Tibial nerve (tissue), 4 donors: ENCODE measurements around the gene PARN. TPM values are rescaled to one million over a fixed set of nuclear protein-coding genes. Genes with fewer than 3 reads are reported as not detected.

Experiments used
- DNase-seq, 2 donors: peaks; one replicate each; pipeline ENCODE4 v3.0.0-alpha.2; 2019; ENCODE audit warnings: low spot score in 2 of 2
- H3K27ac ChIP-seq, 4 donors: fragments of 200-600 bp; sonication (generic) in 3 of 4; one replicate each; pipeline ENCODE4 v1.5.1; 2017 to 2019; ENCODE audit warnings: mild to moderate bottlenecking in 1 of 4
- H3K27me3 ChIP-seq, 2 donors: fragments of 200-600 bp; sonication (generic) in 1 of 2; one replicate each; pipeline versions ENCODE4 v1.5.1 to v1.6.0; 2017 to 2019
- H3K36me3 ChIP-seq, 3 donors: fragments of 200-600 bp; sonication (generic); one replicate each; pipeline ENCODE4 v1.5.1; 2018 to 2019
- H3K4me1 ChIP-seq, 4 donors: fragments of 200-600 bp; sonication (generic) in 3 of 4; one replicate each; pipeline ENCODE4 v1.5.1; 2017 to 2019
- H3K4me3 ChIP-seq, 4 donors: fragments of 200-600 bp; sonication (generic) in 3 of 4; one replicate each; pipeline ENCODE4 v1.5.1; 2017 to 2019; ENCODE audit warnings: mild to moderate bottlenecking in 1 of 4, moderate library complexity in 1 of 4
- H3K9me3 ChIP-seq, 4 donors: fragments of 200-600 bp; sonication (generic) in 3 of 4; one replicate each; pipeline ENCODE4 v1.5.1; 2017 to 2019
- EP300 ChIP-seq, 2 donors: sonication (generic); formaldehyde crosslinking; IDR thresholded peaks; one replicate each; pipeline ENCODE4 v1.6.1; 2017; ENCODE audit warnings: antibody characterized with exemption in 2 of 2, mild to moderate bottlenecking in 1 of 2
- POLR2A ChIP-seq, 2 donors: fragments of 450-650 bp; IDR thresholded peaks; one replicate each; pipeline ENCODE4 v1.6.1; 2017; ENCODE audit warnings: antibody characterized with exemption in 2 of 2, mild to moderate bottlenecking in 2 of 2, moderate library complexity in 2 of 2
- WGBS, 2 donors: methylation state at CpG; one replicate each; pipeline ENCODE4 v1.1.5; 2018; 5-methylcytosine and 5-hydroxymethylcytosine counted together
- total RNA-seq, 4 donors: library from RNA; depleted of rRNA; stranded (reverse); fragments of >200 nt; gene quantifications; one replicate each; pipeline ENCODE4 v1.1.0, GENCODE V29; 2016
- TF ChIP-seq, protein P1 (sequence below), 5 experiments: fragments of 200-600 bp in 3 of 5; fragments of 450-650 bp in 2 of 5; sonication (generic) in 3 of 5; IDR thresholded peaks; one replicate each; pipeline ENCODE4 v1.5.1; 2016 to 2019; ENCODE audit warnings: antibody characterized with exemption in 5 of 5, mild to moderate bottlenecking in 3 of 5, moderate library complexity in 2 of 5

PARN gene
- total RNA-seq, 4 donors from 2014 or later: 36.5 to 49.8 (median 40.6) TPM

DNA sequence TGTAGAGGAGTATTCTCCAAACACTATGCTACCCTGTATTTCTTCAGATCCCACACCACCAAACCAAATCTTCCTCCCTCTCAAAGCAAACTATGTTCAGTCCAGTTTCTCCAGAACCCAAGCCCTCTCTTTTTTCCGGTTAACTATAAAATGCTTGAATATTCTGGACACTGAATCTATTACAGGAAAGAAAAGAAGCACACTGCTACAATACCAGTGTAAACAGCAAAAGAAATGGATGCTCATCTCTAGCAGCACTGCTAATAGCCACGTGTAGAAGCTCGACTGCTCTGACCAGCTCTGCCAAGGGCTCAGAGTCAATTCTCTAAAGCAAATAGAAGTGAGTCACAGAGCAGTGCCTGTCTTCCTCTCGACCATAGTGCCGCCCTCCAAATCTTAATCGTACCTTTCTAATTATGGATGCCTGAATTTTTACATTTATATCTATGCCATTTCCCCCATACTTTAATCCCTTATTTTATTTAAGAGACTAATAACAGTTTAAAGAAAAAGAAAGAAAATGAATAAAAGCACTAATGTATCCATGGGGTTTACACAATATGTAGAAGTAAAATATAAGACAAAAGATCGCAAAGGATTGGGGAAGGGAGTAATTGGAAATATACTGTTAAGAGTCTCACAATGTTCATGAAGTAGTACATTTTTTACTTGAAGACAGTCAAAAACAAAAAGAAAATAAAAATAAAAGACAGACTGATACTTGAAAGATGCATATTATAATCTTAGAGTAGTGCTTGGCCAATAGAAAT is 154.5 kb downstream of the PARN start:
- Histone ChIP-seq H3K36me3 (peaks cover 0 to 33% (median 0%) of the 10 kb centered on the region in 3 donors), H3K4me3 (no peak overlapping the region), H3K27me3 (no peaks in the 10 kb centered on the region), H3K27ac (no peak overlapping the region), H3K9me3 (peaks cover 0 to 10% (median 0%) of the 10 kb centered on the region in 4 donors), H3K4me1 (no peaks in the 10 kb centered on the region)
- no peak for DNase-seq
- WGBS, 2 donors: 76 to 78% methylated on average over 7 of the region's 7 CpGs
- TF ChIP-seq EP300 (IDR thresholded peaks at IDR 0.05) (no peak), POLR2A (IDR thresholded peaks at IDR 0.05) (no peak)

DNA sequence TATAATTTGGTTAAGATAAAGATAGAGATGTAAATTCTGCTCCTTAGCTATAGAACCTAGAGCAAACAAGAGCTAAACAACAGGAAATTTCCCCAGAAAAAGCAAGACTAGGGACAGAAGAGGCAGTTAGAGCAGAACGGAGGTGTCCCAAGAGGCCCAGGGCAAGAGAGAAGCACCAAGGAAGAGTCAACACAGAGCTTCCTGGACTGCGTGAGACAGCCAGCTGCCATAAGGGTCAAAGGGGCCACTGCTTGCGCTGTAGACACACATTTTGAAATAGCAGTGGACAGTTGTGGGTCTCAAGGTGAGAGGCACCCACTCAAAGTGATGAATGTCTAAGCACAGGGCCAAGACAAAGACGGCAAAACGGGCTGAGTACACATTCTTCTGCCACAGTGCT is 156.6 kb downstream of the PARN start:
- H3K9me3 ChIP-seq: peaks cover 0 to 4% (median 0%) of the 10 kb centered on the region in 4 donors
- H3K27me3 ChIP-seq: no peaks in the 10 kb centered on the region
- 87 to 90% methylated on average over 5 of the region's 5 CpGs for WGBS, 2 donors
- no peak overlapping the region for H3K4me3 ChIP-seq
- no peak overlapping the region for H3K27ac ChIP-seq
- no peak for TF ChIP-seq POLR2A (IDR thresholded peaks at IDR 0.05)
- TF ChIP-seq, protein P1, sequence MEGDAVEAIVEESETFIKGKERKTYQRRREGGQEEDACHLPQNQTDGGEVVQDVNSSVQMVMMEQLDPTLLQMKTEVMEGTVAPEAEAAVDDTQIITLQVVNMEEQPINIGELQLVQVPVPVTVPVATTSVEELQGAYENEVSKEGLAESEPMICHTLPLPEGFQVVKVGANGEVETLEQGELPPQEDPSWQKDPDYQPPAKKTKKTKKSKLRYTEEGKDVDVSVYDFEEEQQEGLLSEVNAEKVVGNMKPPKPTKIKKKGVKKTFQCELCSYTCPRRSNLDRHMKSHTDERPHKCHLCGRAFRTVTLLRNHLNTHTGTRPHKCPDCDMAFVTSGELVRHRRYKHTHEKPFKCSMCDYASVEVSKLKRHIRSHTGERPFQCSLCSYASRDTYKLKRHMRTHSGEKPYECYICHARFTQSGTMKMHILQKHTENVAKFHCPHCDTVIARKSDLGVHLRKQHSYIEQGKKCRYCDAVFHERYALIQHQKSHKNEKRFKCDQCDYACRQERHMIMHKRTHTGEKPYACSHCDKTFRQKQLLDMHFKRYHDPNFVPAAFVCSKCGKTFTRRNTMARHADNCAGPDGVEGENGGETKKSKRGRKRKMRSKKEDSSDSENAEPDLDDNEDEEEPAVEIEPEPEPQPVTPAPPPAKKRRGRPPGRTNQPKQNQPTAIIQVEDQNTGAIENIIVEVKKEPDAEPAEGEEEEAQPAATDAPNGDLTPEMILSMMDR (IDR thresholded peaks at IDR 0.05): no peak
- no peak for TF ChIP-seq EP300 (IDR thresholded peaks at IDR 0.05)
- H3K36me3 ChIP-seq: peaks cover 0 to 12% (median 0%) of the 10 kb centered on the region in 3 donors
- no peak for DNase-seq
- H3K4me1 ChIP-seq: no peaks in the 10 kb centered on the region

DNA sequence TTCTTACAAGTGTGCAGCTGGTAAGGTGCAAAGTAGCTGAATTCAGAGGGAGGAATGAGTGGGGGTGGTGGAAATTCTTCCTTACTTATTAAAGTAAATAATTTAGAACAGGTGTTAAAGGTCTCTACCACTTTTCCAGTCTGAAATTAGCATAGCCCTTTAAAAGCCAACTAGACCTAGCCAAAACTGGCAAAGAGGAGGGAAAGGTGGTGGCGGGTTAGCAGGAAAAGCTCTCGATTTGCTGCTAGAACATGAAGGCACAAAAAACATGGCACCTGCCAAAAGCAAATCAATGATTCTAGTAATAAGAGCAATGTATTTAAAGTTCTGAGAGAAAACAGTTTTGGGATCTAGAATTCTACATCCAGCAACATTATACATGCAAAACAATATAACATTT is 157.7 kb downstream of the PARN start:
- 77 to 89% methylated on average over 2 of the region's 2 CpGs for WGBS, 2 donors
- no peaks in the 10 kb centered on the region for H3K27me3 ChIP-seq
- H3K9me3 ChIP-seq: no peaks in the 10 kb centered on the region
- H3K4me1 ChIP-seq: no peaks in the 10 kb centered on the region
- TF ChIP-seq POLR2A (IDR thresholded peaks at IDR 0.05) (no peak), EP300 (IDR thresholded peaks at IDR 0.05) (no peak)
- TF ChIP-seq, protein P1 (IDR thresholded peaks at IDR 0.05): no peak
- no peak overlapping the region for H3K4me3 ChIP-seq
- DNase-seq: no peak
- peaks cover 0 to 6% (median 0%) of the 10 kb centered on the region in 3 donors for H3K36me3 ChIP-seq
- H3K27ac ChIP-seq: no peak overlapping the region

DNA sequence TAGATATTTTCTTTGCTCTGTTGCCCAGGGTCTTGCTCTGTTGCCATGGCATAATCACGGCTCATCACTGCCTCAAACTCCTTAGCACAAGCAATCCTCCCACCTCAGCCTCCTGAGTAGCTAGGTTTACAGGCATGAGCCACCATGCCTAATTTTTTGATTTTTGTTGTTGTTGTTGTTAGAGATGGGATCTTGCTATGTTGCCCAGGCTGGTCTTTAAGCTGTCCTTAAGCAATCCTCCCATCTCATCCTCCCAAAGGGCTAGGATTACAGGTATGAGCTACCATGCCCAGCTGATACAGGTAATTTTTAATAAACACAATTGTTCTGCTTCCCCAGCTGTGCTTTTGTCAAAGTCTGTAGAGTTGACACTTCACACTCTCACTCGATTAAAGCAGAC is 159.3 kb downstream of the PARN start:
- H3K36me3 ChIP-seq: no peaks in the 10 kb centered on the region
- H3K4me1 ChIP-seq: no peaks in the 10 kb centered on the region
- H3K27me3 ChIP-seq: no peaks in the 10 kb centered on the region
- no peak for DNase-seq
- H3K27ac ChIP-seq: no peak overlapping the region
- TF ChIP-seq, protein P1 (IDR thresholded peaks at IDR 0.05): no peak
- no peak for TF ChIP-seq POLR2A (IDR thresholded peaks at IDR 0.05)
- no peak for TF ChIP-seq EP300 (IDR thresholded peaks at IDR 0.05)
- 87 to 90% methylated on average over 2 of the region's 2 CpGs for WGBS, 2 donors
- H3K4me3 ChIP-seq: no peak overlapping the region
- H3K9me3 ChIP-seq: no peaks in the 10 kb centered on the region

DNA sequence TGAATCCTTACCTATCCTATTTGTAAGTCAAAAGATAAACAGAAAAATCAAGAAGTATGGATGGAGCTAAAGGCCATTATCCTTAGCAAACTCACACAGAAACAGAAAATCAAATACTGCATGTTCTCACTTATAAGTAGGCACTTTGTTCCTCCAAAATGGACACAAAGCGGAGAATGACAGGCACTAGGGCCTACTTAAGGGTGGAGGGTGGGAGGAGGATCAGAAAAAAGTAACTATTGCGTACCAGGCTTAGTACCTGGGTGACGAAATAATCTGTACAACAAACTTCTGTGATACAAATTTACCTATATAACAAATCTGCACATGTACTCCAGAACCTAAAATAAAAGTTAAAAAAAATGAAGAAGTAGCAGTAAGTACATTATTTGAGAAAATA is 164.3 kb downstream of the PARN start:
- no peak for DNase-seq
- Histone ChIP-seq H3K27me3 (no peaks in the 10 kb centered on the region), H3K4me1 (no peaks in the 10 kb centered on the region), H3K27ac (no peak overlapping the region), H3K9me3 (peaks cover 0 to 19% (median 4%) of the 10 kb centered on the region in 4 donors), H3K4me3 (no peak overlapping the region), H3K36me3 (peaks cover 0 to 17% (median 0%) of the 10 kb centered on the region in 3 donors)
- 91 to 95% methylated on average over 3 of the region's 3 CpGs for WGBS, 2 donors
- TF ChIP-seq POLR2A (IDR thresholded peaks at IDR 0.05) (no peak), EP300 (IDR thresholded peaks at IDR 0.05) (no peak)
- TF ChIP-seq, protein P1 (IDR thresholded peaks at IDR 0.05): no peak
